Measurements from ENCODE around the gene STAB2.

DNA sequence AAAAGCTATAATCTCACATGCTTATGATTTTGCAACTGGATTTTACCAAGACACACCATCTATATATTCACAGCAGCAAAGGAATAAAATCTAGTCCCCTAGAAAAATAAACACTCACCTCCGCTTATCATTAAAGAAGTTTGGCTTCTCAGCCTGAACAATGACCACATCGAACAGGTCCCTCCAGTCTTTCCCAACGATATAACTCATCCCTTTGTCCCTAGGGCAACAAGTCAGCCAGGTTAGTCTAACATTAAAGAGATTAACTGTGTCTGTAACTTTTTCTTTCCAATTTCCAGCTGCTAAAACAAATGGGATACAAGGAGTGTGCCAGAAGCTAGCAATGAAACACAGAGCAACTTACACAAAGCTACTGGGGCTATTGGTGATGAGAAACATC lies 206.0 kb downstream of the STAB2 start:
- TF ChIP-seq, protein P1, sequence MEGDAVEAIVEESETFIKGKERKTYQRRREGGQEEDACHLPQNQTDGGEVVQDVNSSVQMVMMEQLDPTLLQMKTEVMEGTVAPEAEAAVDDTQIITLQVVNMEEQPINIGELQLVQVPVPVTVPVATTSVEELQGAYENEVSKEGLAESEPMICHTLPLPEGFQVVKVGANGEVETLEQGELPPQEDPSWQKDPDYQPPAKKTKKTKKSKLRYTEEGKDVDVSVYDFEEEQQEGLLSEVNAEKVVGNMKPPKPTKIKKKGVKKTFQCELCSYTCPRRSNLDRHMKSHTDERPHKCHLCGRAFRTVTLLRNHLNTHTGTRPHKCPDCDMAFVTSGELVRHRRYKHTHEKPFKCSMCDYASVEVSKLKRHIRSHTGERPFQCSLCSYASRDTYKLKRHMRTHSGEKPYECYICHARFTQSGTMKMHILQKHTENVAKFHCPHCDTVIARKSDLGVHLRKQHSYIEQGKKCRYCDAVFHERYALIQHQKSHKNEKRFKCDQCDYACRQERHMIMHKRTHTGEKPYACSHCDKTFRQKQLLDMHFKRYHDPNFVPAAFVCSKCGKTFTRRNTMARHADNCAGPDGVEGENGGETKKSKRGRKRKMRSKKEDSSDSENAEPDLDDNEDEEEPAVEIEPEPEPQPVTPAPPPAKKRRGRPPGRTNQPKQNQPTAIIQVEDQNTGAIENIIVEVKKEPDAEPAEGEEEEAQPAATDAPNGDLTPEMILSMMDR (IDR thresholded peaks at IDR 0.05) = no peak
- no peak for TF ChIP-seq ZFX (IDR thresholded peaks at IDR 0.05; ENCODE audit: borderline replicate concordance)
